GM12878 (cell line): Measurements from ENCODE around the gene F2.

ENCODE experiments used
- CTCF ChIP-seq, 3 experiments: IDR thresholded peaks in 2 of 3; conservative IDR thresholded peaks in 1 of 3; 2 replicates each; pipeline ENCODE4 v1.5.1; 2011; ENCODE audit warnings: low read depth in 3 of 3, low read length in 3 of 3, mild to moderate bottlenecking in 3 of 3, control low read depth in 2 of 3, moderate library complexity in 2 of 3, inconsistent platforms in 1 of 3, mixed read lengths in 1 of 3; ENCODE audit not compliant: control insufficient read depth in 2 of 3, insufficient read depth in 1 of 3; ENCODE audit errors: extremely low read depth in 1 of 3
- EZH2 ChIP-seq: IDR thresholded peaks from 2 replicates; pipeline ENCODE4 v1.6.1; 2012; ENCODE audit warnings: low read depth, mild to moderate bottlenecking, control low read depth, inconsistent platforms, low read length, borderline replicate concordance; ENCODE audit not compliant: control insufficient read depth
- NFIC ChIP-seq: IDR thresholded peaks from 2 replicates; pipeline ENCODE4 v1.6.1; 2012; ENCODE audit warnings: low read depth, mild to moderate bottlenecking, inconsistent platforms, low read length, moderate library complexity
- POLR2A ChIP-seq: IDR thresholded peaks from 2 replicates; pipeline ENCODE4 v1.6.1; 2011; ENCODE audit warnings: low read depth, mild to moderate bottlenecking, low read length
- SMARCA5 ChIP-seq: fragments of 450-650 bp; IDR thresholded peaks from 2 replicates; pipeline ENCODE4 v1.6.1; 2017; ENCODE audit warnings: mild to moderate bottlenecking

- TF ChIP-seq NFIC: no peak
- no peak for TF ChIP-seq POLR2A
- TF ChIP-seq CTCF (IDR thresholded peaks at IDR 0.05 in 2 of 3, conservative IDR thresholded peaks at IDR 0.05 in 1 of 3; ENCODE audit: control insufficient read depth in 2 of 3, extremely low read depth in 1 of 3, insufficient read depth in 1 of 3, low read depth in 3 of 3, low read length in 3 of 3): no peak
- no peak for TF ChIP-seq EZH2
- no peak for TF ChIP-seq SMARCA5
Measured at GRCh38 chr11:46692450-46692849, 26.6 kb upstream of the F2 start.
